GM21786 (cell line): ENCODE data around the gene MAK.
A peak's percentile ranks its signal among the peaks of the same experiment; 100 is the strongest.
"Not testable (repeated sequence)": the region's sequence is repeated elsewhere in the genome, so short reads cannot be mapped to it uniquely, and the experiment has no call there.

Experiments used
- ATAC-seq: cut with Tn5 transposase; IDR thresholded peaks from one replicate; pipeline ENCODE4 v1.9.1; 2021; ENCODE audit not compliant: unreplicated experiment

MAK gene

DNA sequence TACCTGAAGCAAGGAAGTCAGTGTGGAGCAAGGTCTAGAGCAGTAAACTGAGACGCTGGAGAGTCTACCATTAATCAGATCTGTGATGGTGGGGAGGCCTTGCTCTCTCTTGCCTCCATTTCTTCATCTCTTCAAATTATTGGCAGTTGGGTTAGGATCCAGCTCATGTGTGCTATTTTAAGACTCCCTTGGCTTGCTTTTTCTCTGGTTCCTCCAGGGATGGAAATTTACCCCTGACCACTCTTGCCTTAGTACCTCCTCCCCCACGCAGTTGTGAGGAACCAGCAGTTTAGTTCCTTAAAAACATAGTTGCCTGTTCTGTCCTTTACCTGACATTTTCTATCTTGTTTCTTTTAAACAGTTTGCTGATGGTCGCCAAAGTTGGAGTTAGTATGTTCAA, 108.1 kb downstream of the MAK start:
- no peak for ATAC-seq

DNA sequence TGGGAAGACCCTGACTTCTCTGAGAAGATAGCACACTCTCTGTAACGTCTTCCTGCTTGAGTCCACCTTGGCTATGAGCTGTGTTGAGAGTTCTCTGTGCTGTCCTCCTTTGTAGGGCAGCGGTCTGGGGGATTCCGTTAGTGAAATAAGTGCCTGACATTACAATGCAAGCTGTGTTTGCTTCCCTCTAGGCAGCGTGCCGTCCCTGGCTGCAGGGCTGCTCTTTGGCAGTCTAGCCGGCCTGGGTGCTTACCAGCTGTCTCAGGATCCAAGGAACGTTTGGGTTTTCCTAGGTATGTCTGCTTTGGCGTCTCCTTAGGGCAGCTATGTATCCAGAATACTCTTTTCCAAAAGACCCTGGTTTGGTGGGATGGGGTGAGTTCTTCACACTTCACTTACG, 112.6 kb downstream of the MAK start:
- ATAC-seq = no peak

DNA sequence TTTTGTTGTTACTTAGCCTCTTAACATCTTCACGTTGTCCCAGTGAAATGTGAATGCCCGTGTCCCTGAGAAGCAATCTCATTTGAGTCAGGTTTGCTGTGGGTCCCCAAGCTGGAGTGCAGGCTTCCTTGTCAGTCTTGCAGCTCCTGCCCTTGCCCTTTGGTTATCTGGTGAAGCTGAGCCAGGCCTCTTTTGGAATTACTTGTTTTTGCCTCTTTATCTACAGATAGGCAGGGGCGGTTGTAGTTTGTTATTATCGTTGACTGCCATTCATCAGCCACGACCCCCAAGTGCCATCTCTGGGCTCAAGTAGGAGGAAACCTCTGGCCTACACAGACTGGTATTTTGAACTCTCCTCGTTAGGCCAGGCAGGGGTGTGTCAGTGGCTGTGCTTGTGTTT, 113.3 kb downstream of the MAK start:
- ATAC-seq = no peak

DNA sequence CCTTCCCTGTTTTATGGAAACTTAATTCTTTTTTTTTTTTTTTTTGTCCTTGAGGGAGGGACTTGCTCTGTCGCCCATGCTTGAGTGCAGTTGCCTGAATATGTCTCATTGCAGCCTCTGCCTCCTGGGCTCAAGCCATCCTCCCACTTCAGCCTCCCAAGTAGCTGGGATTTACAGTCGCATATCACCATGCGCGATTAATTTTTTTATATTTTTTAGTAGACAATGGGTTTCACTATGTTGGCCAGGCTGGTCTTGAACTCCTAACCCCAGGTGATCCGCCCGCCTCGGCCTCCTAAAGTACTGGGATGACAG, 114.8 kb downstream of the MAK start:
- no peak for ATAC-seq

DNA sequence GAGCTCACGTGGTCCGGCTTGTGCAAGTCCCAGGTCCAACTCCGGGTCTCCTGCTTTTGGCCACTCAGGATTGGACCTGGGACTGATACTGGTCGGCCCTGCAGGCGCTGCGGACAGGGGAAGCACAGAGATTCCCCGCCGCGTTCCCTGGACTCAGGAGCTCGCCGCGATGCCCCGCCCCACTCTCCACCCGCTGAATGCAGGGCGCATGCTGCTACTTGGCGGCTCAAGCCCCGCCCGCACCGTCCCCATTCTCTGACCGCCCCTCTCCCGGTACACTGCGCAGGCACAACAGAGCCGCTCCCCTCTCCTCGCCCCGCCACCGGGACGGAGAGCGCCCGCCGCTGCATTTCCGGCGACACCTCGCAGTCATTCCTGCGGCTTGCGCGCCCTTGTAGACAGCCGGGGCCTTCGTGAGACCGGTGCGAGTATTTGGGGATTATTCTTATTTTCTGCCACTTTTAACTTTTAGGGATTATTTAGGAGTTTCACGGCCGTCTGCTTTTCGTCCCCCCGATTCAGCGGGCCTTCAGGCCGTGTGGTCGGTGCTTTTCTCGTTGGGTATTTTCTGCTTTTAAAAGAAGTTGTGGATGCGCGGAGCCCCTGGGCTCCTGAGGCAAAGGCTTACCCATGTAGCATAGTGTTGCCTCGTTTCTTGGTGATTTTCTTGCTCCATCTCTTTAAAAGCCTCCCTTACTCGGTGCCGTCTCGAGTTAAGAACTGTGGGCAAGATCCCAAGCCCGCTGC, 115.3 kb downstream of the MAK start, which contains the start of gene TMEM14C:
TSS of gene TMEM14C (plus strand) at position 251 of the 747 bp plus-strand sequence. CDS start 1,544 bp downstream, outside the sequence.
- peak; percentile 97 for ATAC-seq

DNA sequence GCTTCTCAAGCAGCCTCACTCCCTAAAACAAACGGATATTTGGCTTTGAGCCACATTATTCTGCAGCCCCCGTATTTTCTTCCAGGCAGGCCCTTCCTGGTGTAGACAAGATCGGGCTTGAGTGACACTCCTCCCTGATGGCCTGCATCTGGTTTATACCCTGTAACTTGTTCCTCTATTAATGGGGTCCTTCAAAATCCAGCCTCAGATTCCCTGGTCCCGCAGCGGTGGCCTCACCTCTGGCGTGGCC, 115.8 kb downstream of the MAK start:
- ATAC-seq = no peak

DNA sequence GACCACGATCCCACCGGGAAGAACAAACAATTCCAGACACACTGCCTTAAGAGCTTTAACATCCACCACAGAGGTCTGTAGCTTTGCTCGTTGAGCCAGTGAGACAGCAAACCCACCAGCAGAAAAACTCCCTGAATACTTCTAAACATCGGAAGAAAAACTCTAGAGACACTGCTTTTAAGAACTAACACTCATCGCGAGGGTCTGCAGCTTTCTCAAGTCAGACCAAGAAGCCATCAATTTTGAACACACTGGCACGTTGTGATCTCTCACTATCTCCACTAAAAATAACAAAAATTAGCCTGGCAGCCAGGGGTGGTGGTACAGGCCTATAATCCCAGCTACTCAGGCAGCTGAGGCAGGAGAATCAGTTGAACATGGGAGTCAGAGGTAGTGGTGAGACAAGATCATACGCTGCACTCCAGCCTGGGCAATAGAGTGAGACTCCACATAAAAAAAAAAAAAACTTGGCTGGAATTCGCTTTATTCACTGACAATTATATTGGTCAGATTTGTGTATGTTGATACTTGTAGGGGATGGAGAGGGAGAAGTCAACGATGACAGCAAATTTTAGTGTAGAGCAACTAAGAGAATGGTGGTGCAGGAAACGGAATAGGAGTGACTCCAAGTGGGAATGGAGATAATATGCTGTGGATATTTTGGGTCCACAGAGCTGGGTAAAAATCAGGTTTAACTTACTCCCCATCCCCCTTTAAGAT, 116.3 kb downstream of the MAK start:
- no peak for ATAC-seq

DNA sequence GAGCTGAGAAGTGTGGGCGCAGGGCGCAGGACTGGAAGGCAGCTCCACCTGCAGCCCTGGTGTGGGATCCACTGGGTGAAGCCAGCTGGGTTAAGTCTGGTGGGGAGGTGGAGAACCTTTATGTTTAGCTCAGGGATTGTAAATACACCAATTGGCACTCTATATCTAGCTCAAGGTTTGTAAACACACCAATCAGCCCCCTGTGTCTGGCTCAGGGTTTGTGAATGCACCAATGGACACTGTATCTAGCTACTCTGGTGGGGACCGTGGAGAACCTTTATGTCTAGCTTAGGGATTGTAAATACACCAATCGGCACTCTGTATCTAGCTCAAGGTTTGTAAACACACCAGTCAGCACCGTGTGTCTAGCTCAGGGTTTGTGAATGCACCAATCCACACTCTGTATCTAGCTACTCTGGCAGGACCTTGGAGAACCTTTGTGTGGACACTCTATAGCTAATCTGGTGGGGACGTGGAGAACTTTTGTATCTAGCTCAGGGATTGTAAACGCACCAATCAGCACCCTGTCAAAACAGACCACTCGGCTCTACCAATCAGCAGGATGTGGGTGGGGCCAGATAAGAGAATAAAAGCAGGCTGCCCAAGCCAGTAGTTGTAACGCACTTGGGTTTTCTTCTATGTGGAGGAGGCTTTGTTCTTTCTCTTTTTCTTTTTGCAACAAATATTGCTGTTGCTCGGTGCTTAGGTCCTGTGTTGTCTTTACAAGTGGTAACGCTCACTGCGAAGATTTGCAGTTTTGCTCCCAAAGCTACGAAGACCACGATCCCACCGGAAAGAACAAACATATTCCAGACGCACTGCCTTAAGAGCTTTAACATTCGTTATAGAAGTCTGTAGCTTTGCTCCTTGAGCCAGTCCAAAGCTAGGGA, 117.1 kb downstream of the MAK start:
- ATAC-seq = not testable (repeated sequence)

DNA sequence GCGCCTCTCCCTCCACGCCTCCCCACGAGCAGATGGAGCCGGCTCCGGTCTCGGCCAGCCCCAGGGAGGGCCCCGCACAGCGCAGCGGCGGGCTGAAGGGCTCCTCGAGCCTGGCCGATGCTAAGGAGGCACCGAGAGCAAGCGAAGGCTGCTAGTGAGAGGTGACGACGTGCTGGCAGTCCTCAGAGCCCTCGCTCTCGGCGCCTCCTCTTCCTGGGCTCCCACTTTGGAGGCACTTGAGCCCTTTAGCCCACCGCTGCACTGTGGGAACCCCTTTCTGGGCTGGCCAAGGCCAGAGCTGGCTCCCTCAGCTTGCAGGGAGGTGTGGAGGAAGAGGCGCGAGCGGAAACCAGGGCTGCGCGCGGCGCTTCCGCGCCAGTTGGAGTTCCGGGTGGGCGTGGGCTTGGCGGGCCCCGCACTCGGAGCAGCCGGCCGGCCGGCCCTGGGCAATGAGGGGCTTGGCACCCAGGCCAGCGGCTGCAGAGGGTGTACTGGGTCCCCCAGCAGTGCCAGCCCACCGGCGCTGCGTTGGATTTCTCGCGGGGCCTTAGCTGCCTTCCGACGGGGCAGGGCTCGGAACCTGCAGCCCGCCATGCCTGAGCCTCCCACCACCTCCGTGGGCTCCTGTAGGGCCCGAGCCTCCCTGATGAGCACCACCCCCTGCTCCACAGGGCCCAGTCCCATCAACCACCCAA, 117.9 kb downstream of the MAK start:
- no peak for ATAC-seq

DNA sequence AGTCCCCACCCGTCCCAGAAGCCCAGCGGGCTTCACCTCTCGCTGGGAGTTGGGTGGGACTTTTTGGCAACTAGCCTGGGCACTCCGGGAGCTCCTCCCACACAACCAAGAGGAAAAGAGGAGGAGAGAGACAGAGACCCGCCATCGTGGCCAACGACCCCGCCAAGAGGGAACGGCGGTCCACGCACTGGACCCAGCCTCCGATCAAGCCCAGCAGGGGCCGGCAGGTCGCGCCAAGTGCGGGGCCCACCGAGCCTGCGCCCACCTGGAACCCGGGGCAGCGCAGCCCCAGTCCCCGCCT, 118.4 kb downstream of the MAK start:
- no peak for ATAC-seq

DNA sequence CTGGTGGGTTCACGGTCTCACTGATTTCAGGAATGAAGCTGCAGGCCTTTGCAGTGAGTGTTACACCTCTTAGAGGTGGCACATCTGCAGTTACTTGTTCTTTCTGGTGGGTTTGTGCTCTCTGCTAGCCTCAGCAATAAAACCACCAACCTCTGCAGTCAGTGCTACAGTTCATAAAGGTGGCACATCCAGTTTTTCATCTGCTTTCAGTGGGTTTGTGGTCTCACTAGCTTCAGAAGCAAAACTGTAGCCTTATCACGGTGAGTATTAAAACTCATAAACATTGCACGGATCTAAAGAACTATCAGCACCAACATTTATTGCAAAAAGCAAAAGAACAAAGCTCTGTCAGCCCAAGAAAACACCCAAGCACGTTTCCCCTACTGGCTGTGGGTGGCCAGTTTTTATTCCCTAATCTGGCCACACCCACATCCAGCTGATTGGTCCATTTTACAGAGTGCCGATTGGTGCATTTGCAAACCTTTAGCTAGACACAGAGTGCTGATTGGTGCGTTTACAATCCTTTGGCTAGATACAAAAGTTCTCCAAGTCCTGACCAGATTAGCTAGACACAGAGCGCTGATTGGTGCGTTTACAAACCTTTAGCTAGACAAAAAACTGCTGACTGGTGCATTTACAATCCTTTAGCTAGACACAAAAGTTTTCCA, 118.9 kb downstream of the MAK start:
- ATAC-seq = no peak

DNA sequence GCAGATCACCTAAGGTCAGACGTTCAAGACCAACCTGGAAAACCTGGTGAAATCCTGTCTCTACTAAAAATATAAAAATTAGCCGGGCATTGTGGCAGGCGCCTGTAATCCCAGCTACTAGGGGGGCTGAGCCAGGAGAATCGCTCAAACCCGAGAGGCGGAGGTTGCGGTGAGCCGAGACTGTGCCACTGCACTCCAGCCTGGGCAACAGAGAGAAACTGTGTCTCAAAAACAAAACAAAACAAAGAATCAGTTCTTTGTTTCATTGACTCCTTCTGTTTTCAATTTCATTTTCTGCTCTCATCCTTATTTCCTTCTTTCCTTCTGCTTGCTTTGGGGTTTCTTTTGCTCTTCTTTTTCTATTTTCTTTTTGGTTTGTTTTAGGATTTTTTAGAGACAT, 124.4 kb downstream of the MAK start:
- ATAC-seq = no peak
